Neural crest cell (in vitro differentiated cells): ENCODE measurements around the gene BNIP3. TPM values are rescaled to one million over a fixed set of nuclear protein-coding genes. Genes with fewer than 3 reads are reported as not detected.

ENCODE experiments used
- DNase-seq: peaks from one replicate; pipeline ENCODE4 v3.0.0; 2021; ENCODE audit warnings: low read depth, mixed read lengths, low spot score
- H3K27ac Mint-ChIP-seq: one replicate; pipeline ENCODE4 v1.8.0; 2021; ENCODE audit warnings: mild to moderate bottlenecking, mixed read lengths; ENCODE audit not compliant: unreplicated experiment
- H3K27me3 Mint-ChIP-seq: 2 replicates; pipeline ENCODE4 v1.8.0; 2021; ENCODE audit warnings: low read depth, mild to moderate bottlenecking, mixed read lengths
- H3K36me3 Mint-ChIP-seq: 2 replicates; pipeline ENCODE4 v1.8.0; 2021; ENCODE audit warnings: low read depth, mild to moderate bottlenecking, mixed read lengths
- H3K4me1 Mint-ChIP-seq: 2 replicates; pipeline ENCODE4 v1.8.0; 2021; ENCODE audit warnings: mixed read lengths
- H3K4me3 Mint-ChIP-seq: one replicate; pipeline ENCODE4 v1.8.0; 2021; ENCODE audit warnings: mild to moderate bottlenecking, mixed read lengths
- H3K9me3 Mint-ChIP-seq: 2 replicates; pipeline ENCODE4 v1.8.0; 2021; ENCODE audit warnings: mixed read lengths
- CTCF ChIP-seq: fragments of 200-600 bp; sonication (generic); conservative IDR thresholded peaks from 2 replicates; pipeline ENCODE4 v1.5.0; 2021; ENCODE audit warnings: antibody characterized with exemption, mild to moderate bottlenecking
- total RNA-seq: library from RNA; stranded (reverse); gene quantifications from 2 replicates; pipeline ENCODE4 v1.2.1, GENCODE V29; 2021

BNIP3 gene
- total RNA-seq, 1 donor from 2014 or later: 26.1 TPM

GRCh38 chr10:131946880-131947279, 34.8 kb downstream of the BNIP3 start:
- Mint-ChIP-seq H3K27me3 (no peaks in the 10 kb centered on the region), H3K27ac (no peak overlapping the region), H3K4me3 (no peak overlapping the region), H3K9me3 (no peaks in the 10 kb centered on the region), H3K4me1 (no peaks in the 10 kb centered on the region), H3K36me3 (peaks cover 35% of the 10 kb centered on the region)
- TF ChIP-seq CTCF: no peak
- no peak for DNase-seq

GRCh38 chr10:131946321-131946751, 35.4 kb downstream of the BNIP3 start:
- no peak for TF ChIP-seq CTCF

DNA sequence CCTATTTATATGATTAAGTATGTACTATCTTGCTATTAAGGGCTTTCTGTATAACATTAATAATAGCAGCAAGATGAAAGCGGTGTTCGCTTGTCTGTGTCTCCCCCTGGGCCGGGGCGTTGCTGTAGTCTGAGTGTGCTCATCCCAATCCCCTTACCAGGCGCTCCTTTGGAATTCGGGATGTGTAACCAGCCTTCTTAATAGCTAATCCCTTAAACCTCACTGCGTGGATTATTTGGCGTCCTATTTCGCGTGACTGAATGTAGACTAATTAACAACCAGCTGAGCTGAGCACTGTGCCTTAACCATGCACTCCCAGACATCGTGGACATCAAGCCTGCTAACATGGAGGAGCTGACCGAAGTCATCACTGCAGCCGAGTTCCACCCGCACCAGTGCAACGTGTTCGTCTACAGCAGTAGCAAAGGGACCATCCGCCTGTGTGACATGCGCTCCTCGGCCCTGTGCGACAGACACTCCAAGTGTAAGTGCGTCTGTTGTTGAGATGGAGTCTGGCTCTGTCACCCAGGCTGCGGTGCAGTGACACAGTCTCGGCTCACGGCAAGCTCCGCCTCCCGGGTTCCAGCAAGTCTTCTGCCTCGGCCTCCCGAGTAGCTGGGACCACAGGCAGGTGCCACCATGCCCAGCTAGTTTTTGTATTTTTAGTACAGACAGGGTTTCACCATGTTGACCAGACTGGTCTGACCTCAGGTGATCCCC, 36.6 kb downstream of the BNIP3 start:
- no peak overlapping the region for H3K27ac Mint-ChIP-seq
- H3K9me3 Mint-ChIP-seq: no peaks in the 10 kb centered on the region
- TF ChIP-seq CTCF: no peak
- no peaks in the 10 kb centered on the region for H3K27me3 Mint-ChIP-seq
- H3K4me3 Mint-ChIP-seq: no peak overlapping the region
- peaks cover 40% of the 10 kb centered on the region for H3K36me3 Mint-ChIP-seq
- DNase-seq: no peak
- H3K4me1 Mint-ChIP-seq: no peaks in the 10 kb centered on the region

More at GRCh38 chr10:131946321-131946751, 35.4 kb downstream of the BNIP3 start:
- no peaks in the 10 kb centered on the region for H3K9me3 Mint-ChIP-seq
- no peak overlapping the region for H3K27ac Mint-ChIP-seq
- no peaks in the 10 kb centered on the region for H3K4me1 Mint-ChIP-seq
- no peaks in the 10 kb centered on the region for H3K27me3 Mint-ChIP-seq
- peaks cover 34% of the 10 kb centered on the region for H3K36me3 Mint-ChIP-seq
- no peak for DNase-seq
- H3K4me3 Mint-ChIP-seq: no peak overlapping the region

- H3K27ac Mint-ChIP-seq: no peak overlapping the region
- H3K4me1 Mint-ChIP-seq: no peaks in the 10 kb centered on the region
- no peak for DNase-seq
- H3K36me3 Mint-ChIP-seq: peaks cover 39% of the 10 kb centered on the region
- H3K4me3 Mint-ChIP-seq: no peak overlapping the region
- no peak for TF ChIP-seq CTCF
- H3K9me3 Mint-ChIP-seq: no peaks in the 10 kb centered on the region
- no peaks in the 10 kb centered on the region for H3K27me3 Mint-ChIP-seq
Observed at GRCh38 chr10:131944412-131944811, 37.3 kb downstream of the BNIP3 start.

DNA sequence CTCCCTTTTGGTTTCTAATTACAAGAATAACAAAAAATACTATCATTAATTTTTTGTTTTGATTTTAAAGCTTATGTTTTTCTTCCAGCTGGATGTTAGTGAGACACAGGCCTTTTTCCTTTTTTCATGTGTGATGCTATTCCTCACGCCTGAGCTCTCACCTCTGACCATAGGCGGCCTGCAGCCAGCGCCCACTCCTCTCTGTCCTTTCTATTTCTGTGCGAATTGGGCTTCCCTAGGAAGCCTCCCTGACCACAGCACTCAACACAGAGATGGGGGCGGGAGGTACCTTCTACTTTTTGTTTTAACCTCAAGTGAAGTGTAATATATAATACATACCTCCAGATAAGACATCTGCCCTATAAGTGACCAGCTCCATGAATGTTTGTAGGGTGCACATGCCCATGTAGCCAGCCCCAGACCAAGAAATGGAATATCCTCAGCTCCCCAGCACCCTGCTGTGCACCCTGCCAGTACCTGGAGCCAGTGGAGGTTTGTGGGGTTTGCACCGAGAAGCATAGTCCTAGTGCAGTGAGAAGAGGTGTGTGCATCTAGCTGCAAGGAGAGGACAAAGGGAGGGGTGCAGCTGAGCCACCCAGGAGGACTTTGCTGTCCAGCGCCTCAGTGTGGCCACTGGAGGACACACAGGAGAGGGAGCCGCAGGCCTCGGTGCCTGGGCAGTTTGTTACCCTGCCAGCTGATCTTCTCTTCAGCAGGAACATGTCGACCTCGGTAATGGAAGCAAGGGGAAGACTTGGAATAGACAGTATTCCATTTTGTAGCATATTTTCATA, 38.5 kb downstream of the BNIP3 start:
- no peaks in the 10 kb centered on the region for H3K27me3 Mint-ChIP-seq
- H3K4me1 Mint-ChIP-seq: no peaks in the 10 kb centered on the region
- no peak overlapping the region for H3K4me3 Mint-ChIP-seq
- DNase-seq: no peak
- peak; percentile 49 for TF ChIP-seq CTCF
- no peaks in the 10 kb centered on the region for H3K9me3 Mint-ChIP-seq
- H3K36me3 Mint-ChIP-seq: peaks cover 40% of the 10 kb centered on the region
- no peak overlapping the region for H3K27ac Mint-ChIP-seq
